ENCODE results near the gene ARL4D. TPM values are rescaled to one million over a fixed set of nuclear protein-coding genes. Genes with fewer than 3 reads are reported as not detected.

The ARL4D gene
- total RNA-seq, 1 donor from 2014 or later = 5.9 TPM

DNA sequence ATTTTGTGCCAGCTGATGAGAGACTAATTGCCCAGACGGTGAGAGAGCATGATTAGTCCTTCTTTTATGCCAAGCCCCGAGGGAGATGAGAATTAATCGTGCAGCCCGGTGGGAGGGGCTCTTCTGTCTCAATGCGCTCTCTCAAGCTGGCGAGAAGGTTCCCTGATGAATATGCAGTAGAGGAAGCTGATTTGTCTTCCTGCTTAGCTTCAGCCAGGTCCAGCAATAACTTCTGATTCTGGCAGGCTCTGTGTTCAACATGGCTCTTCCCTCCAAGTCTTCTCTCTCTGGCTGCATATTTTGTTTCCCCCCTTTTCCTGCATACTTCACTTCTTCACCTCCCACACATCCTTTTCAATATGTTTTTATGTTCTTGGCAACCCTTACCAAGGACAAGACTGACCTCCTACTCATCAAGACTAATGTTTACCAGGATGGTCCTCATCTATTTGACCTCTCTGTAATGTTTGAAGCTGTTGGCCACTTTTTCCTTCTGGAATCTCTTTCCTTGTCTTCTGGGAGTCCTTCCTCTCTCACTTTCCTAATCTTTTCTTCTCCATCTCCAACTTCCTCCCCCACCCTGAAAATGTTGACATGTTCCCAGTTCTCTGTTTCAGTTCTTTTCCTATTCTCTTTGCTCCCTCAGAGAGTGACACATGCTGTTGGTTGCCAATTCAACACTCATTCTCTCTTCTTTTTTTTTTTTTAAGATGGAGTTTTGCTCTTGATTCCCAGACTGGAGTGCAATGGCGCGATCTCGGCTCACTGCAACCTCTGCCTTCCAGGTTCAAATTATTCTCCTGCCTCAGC, 33.1 kb downstream of the ARL4D start:
- DNase-seq (ENCODE audit: low spot score, unreplicated experiment) = no peak
- Mint-ChIP-seq H3K36me3 (ENCODE audit: insufficient read depth) (no peaks in the 10 kb centered on the region), H3K27me3 (peaks cover 5% of the 10 kb centered on the region), H3K9me3 (ENCODE audit: low read depth) (no peaks in the 10 kb centered on the region), H3K4me3 (ENCODE audit: low read depth) (no peak overlapping the region), H3K4me1 (ENCODE audit: low read depth) (peaks cover 1% of the 10 kb centered on the region), H3K27ac (no peak overlapping the region)
- TF ChIP-seq, protein P1, sequence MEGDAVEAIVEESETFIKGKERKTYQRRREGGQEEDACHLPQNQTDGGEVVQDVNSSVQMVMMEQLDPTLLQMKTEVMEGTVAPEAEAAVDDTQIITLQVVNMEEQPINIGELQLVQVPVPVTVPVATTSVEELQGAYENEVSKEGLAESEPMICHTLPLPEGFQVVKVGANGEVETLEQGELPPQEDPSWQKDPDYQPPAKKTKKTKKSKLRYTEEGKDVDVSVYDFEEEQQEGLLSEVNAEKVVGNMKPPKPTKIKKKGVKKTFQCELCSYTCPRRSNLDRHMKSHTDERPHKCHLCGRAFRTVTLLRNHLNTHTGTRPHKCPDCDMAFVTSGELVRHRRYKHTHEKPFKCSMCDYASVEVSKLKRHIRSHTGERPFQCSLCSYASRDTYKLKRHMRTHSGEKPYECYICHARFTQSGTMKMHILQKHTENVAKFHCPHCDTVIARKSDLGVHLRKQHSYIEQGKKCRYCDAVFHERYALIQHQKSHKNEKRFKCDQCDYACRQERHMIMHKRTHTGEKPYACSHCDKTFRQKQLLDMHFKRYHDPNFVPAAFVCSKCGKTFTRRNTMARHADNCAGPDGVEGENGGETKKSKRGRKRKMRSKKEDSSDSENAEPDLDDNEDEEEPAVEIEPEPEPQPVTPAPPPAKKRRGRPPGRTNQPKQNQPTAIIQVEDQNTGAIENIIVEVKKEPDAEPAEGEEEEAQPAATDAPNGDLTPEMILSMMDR (IDR thresholded peaks at IDR 0.05; ENCODE audit: unreplicated experiment) = no peak

DNA sequence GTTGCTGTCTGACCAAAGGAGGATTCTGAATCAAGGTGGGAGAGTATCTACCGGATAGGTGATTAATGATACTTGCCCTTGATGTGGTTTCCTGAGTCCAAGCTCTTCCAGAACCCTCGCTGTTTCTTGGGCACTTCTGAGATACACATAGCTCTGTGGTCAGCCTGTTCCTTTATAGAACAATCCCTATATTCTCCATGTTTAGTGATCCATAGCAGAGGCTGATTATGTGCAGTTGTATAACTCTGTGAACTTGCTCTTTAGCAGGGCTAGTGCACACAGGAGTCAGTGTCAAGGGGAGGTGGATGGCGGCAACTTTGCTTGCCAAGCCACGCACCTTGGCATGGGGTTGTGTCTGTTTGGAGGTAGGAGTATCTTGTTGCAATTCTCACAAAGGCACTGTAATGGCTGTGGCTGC, 36.1 kb downstream of the ARL4D start:
- peaks cover 3% of the 10 kb centered on the region for H3K4me1 Mint-ChIP-seq (ENCODE audit: low read depth)
- no peak overlapping the region for H3K4me3 Mint-ChIP-seq (ENCODE audit: low read depth)
- TF ChIP-seq, protein P1 (IDR thresholded peaks at IDR 0.05; ENCODE audit: unreplicated experiment) = no peak
- H3K27me3 Mint-ChIP-seq = peaks cover 5% of the 10 kb centered on the region
- DNase-seq (ENCODE audit: low spot score, unreplicated experiment) = no peak
- H3K27ac Mint-ChIP-seq = no peak overlapping the region
- H3K9me3 Mint-ChIP-seq (ENCODE audit: low read depth) = no peaks in the 10 kb centered on the region
- no peaks in the 10 kb centered on the region for H3K36me3 Mint-ChIP-seq (ENCODE audit: insufficient read depth)

DNA sequence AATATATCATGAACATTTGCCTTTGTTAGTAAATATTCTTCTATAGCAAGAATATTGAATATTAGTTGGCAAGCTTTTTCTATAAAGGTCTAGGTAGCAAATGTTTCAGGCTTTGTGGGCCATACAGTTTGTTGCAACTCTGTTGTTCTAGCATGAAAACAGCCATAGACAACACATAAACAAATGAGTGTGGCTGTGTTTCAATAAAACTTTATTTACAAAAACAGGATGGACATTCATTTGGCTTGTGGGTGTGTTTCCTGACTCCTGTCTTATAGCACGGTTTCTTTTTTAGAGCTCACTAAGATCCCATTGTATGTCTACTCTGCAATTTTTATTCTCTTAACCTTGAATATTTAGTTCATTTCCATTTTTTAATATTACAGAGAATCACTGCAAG, 39.0 kb downstream of the ARL4D start:
- TF ChIP-seq, protein P1 (IDR thresholded peaks at IDR 0.05; ENCODE audit: unreplicated experiment) = no peak
- no peak overlapping the region for H3K27ac Mint-ChIP-seq
- H3K4me1 Mint-ChIP-seq (ENCODE audit: low read depth) = peaks cover 3% of the 10 kb centered on the region
- no peaks in the 10 kb centered on the region for H3K9me3 Mint-ChIP-seq (ENCODE audit: low read depth)
- H3K27me3 Mint-ChIP-seq = no peaks in the 10 kb centered on the region
- no peaks in the 10 kb centered on the region for H3K36me3 Mint-ChIP-seq (ENCODE audit: insufficient read depth)
- no peak overlapping the region for H3K4me3 Mint-ChIP-seq (ENCODE audit: low read depth)
- DNase-seq (ENCODE audit: low spot score, unreplicated experiment) = no peak

DNA sequence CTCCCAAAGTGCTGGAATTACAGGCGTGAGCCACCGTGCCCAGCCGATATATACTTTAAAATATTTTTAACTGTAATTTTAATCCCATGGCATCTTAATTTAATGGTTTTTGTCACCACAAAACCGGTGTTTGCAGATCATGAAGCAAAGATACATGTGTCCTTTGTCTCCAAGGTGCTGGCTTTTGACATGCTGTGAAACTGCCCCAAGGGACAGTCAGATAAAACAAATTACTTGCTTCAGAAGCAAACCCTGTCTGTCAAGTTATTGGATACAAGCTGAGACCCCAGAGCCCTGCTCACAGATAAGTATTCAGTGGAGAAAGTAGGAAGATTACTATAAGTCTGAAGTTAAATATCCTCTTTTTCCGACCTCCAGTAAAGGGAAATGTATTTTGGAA, 39.8 kb downstream of the ARL4D start:
- Mint-ChIP-seq H3K36me3 (ENCODE audit: insufficient read depth) (no peaks in the 10 kb centered on the region), H3K4me1 (ENCODE audit: low read depth) (peaks cover 3% of the 10 kb centered on the region), H3K27me3 (no peaks in the 10 kb centered on the region), H3K27ac (no peak overlapping the region), H3K4me3 (ENCODE audit: low read depth) (no peak overlapping the region), H3K9me3 (ENCODE audit: low read depth) (no peaks in the 10 kb centered on the region)
- no peak for DNase-seq (ENCODE audit: low spot score, unreplicated experiment)
- TF ChIP-seq, protein P1 (IDR thresholded peaks at IDR 0.05; ENCODE audit: unreplicated experiment) = no peak

DNA sequence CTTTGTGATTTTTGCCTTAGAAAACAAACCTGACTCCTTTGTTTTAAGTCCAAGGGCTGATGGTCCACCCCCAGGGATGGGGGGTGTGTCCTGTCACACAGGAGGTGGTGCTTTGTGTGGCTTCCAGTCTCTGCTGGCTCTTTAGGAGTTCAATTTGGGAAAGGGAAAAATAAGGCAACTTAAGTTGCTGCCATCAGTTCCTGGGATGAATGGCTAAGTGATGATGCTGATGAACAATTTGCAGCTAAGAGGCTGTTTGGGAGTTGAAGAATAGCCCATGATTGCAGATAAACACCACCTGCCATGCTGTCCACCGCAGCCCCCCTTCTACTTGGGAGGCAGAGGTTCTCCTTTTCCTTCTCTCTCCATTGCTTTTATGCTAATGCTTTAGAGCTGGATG, 40.2 kb downstream of the ARL4D start:
- H3K4me1 Mint-ChIP-seq (ENCODE audit: low read depth) = peaks cover 5% of the 10 kb centered on the region
- TF ChIP-seq, protein P1 (IDR thresholded peaks at IDR 0.05; ENCODE audit: unreplicated experiment) = no peak
- no peak for DNase-seq (ENCODE audit: low spot score, unreplicated experiment)
- H3K9me3 Mint-ChIP-seq (ENCODE audit: low read depth) = no peaks in the 10 kb centered on the region
- H3K27me3 Mint-ChIP-seq = no peaks in the 10 kb centered on the region
- no peak overlapping the region for H3K4me3 Mint-ChIP-seq (ENCODE audit: low read depth)
- no peak overlapping the region for H3K27ac Mint-ChIP-seq
- no peaks in the 10 kb centered on the region for H3K36me3 Mint-ChIP-seq (ENCODE audit: insufficient read depth)
